Measurements from ENCODE around the gene GALK2. TPM values are rescaled to one million over a fixed set of nuclear protein-coding genes. Genes with fewer than 3 reads are reported as not detected.

GALK2 gene
- total and polyA plus RNA-seq, 2 experiments from 2014 or later = 25.3 to 31.4 TPM

DNA sequence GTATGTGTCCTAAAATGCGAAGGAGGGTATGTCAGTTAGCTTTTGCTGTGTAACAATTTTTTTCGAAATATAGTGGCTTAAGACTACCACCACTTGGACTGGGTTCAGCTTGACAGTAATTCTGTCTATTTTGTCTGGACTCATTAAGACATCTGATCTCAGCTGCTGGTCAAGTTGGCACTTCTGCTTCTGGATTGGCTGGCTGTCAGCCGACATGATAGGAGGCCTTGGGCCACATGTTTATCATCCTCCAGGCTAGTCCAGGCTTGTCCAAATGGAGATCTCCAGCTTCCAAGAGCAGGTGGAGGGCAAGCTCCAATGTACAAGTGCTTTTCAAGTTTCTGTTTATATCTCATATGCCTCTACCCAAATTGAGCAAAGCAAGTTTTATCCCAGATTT is 95.9 kb downstream of the GALK2 start:
- no peak overlapping the region for H2AFZ ChIP-seq
- 95% methylated on average over 3 of the region's 3 CpGs for WGBS (ENCODE audit: low lambda C conversion rate, missing lambda C conversion rate)
- no peak overlapping the region for H3K4me2 ChIP-seq
- no peaks in the 10 kb centered on the region for H3K27me3 ChIP-seq
- H3K79me2 ChIP-seq = no peaks in the 10 kb centered on the region
- H3K36me3 ChIP-seq (replicated peaks; ENCODE audit: insufficient read depth, low read depth) = no peaks in the 10 kb centered on the region
- DNase-seq (ENCODE audit: low spot score) = no peak
- no peaks in the 10 kb centered on the region for H3K9me2 ChIP-seq (replicated peaks; ENCODE audit: insufficient read depth)
- no peak overlapping the region for H3K27ac ChIP-seq
- H3K9me3 ChIP-seq (ENCODE audit: low read depth) = no peaks in the 10 kb centered on the region
- H3K4me3 ChIP-seq = no peak overlapping the region
- no peaks in the 10 kb centered on the region for H4K20me1 ChIP-seq (ENCODE audit: insufficient read depth, poor library complexity, severe bottlenecking)
- TF ChIP-seq EZH2 (IDR thresholded peaks at IDR 0.05; ENCODE audit: borderline replicate concordance) (no peak), EZH2phosphoT487 (IDR thresholded peaks at IDR 0.05; ENCODE audit: low read depth, severe bottlenecking, unreplicated experiment) (no peak)
- TF ChIP-seq, protein P1, sequence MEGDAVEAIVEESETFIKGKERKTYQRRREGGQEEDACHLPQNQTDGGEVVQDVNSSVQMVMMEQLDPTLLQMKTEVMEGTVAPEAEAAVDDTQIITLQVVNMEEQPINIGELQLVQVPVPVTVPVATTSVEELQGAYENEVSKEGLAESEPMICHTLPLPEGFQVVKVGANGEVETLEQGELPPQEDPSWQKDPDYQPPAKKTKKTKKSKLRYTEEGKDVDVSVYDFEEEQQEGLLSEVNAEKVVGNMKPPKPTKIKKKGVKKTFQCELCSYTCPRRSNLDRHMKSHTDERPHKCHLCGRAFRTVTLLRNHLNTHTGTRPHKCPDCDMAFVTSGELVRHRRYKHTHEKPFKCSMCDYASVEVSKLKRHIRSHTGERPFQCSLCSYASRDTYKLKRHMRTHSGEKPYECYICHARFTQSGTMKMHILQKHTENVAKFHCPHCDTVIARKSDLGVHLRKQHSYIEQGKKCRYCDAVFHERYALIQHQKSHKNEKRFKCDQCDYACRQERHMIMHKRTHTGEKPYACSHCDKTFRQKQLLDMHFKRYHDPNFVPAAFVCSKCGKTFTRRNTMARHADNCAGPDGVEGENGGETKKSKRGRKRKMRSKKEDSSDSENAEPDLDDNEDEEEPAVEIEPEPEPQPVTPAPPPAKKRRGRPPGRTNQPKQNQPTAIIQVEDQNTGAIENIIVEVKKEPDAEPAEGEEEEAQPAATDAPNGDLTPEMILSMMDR (IDR thresholded peaks at IDR 0.05; ENCODE audit: poor library complexity) = no peak
- no peaks in the 10 kb centered on the region for H3K4me1 ChIP-seq (ENCODE audit: insufficient read depth)

DNA sequence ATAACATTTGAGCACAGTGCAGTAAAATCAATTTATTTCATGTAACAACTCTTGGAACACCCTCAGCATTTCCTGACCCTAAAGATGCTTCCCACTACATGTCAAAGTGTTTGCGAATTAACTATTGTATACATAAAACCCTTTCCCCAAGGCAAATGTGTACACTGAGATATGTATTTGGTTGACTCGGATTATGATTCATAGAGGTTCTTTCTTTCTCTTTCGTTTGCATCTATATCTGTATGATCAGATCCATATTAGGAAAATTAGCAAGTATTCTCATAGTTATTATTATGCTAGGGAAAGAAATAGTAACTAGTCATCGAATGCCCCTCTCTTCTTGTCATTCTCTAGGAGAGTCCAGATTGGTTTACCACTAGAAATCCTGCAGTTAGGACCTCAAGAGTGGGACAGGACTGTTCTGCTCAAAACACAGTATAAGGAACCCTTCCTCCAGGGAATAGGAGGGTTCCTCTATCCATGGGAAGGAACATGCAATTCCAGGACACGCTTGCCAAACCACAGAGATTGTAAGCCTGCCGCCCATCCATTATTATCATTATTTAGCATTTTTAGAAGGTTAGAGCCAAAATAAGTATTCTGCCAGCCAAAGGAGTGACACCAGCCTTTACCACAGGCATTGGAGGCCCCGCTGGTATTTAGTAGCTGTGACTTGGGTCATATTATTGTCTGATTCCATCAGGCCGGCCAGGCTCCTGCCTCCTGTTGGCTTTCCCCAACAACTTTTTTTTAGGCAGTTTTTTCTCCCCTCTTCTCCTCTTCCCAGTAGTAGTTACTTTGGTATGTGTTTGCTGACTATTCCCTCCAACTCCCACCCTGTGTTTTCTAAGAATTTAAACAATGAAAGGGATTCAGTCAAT is 100.7 kb downstream of the GALK2 start:
- Histone ChIP-seq H3K27ac (no peak overlapping the region), H4K20me1 (ENCODE audit: insufficient read depth, poor library complexity, severe bottlenecking) (no peaks in the 10 kb centered on the region), H3K9me2 (replicated peaks; ENCODE audit: insufficient read depth) (no peaks in the 10 kb centered on the region), H2AFZ (no peak overlapping the region), H3K4me2 (no peak overlapping the region), H3K36me3 (replicated peaks; ENCODE audit: insufficient read depth, low read depth) (no peaks in the 10 kb centered on the region), H3K27me3 (no peaks in the 10 kb centered on the region), H3K4me3 (no peak overlapping the region), H3K79me2 (no peaks in the 10 kb centered on the region), H3K9me3 (ENCODE audit: low read depth) (no peaks in the 10 kb centered on the region), H3K4me1 (ENCODE audit: insufficient read depth) (no peaks in the 10 kb centered on the region)
- DNase-seq (ENCODE audit: low spot score) = no peak
- TF ChIP-seq EZH2 (IDR thresholded peaks at IDR 0.05; ENCODE audit: borderline replicate concordance) (no peak), EZH2phosphoT487 (IDR thresholded peaks at IDR 0.05; ENCODE audit: low read depth, severe bottlenecking, unreplicated experiment) (no peak)
- TF ChIP-seq, protein P1 (IDR thresholded peaks at IDR 0.05; ENCODE audit: poor library complexity) = no peak
- 88% methylated on average over 8 of the region's 8 CpGs for WGBS (ENCODE audit: low lambda C conversion rate, missing lambda C conversion rate)

DNA sequence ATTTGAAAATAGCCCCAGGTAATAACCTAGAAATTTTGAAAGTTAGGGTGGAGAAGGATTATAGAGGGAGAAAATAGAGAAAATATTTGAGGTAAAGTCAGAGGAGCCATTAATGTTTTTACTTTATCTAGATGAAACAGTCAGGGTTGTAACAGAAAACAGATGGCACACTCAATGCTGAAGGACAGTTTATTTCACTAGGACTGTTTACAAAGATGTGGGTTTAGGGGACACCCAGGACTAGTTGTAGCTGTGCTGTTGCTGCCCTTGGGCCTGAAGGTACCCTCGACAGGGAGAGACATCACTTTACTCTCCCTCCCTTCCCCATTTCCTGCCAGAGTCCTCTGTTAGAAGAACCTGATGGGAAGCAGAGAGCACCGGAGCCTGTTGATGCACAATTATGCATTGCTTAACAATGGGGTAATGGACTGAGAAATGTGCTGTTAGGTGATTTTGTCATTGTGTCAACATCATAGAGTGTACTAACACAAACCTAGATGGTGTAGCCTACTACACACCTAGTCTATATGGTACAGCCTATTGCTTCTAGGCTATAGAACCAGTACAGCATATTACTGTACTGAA is 103.8 kb downstream of the GALK2 start:
- Histone ChIP-seq H3K9me2 (replicated peaks; ENCODE audit: insufficient read depth) (no peaks in the 10 kb centered on the region), H3K4me3 (no peak overlapping the region), H3K79me2 (no peaks in the 10 kb centered on the region), H3K27ac (peak overlapping the region; percentile 2), H3K4me1 (ENCODE audit: insufficient read depth) (no peaks in the 10 kb centered on the region), H3K36me3 (replicated peaks; ENCODE audit: insufficient read depth, low read depth) (no peaks in the 10 kb centered on the region), H4K20me1 (ENCODE audit: insufficient read depth, poor library complexity, severe bottlenecking) (no peaks in the 10 kb centered on the region), H2AFZ (no peak overlapping the region), H3K27me3 (no peaks in the 10 kb centered on the region), H3K9me3 (ENCODE audit: low read depth) (no peaks in the 10 kb centered on the region), H3K4me2 (no peak overlapping the region)
- no peak for TF ChIP-seq EZH2phosphoT487 (IDR thresholded peaks at IDR 0.05; ENCODE audit: low read depth, severe bottlenecking, unreplicated experiment)
- TF ChIP-seq, protein P1 (IDR thresholded peaks at IDR 0.05; ENCODE audit: poor library complexity) = no peak
- TF ChIP-seq EZH2 (IDR thresholded peaks at IDR 0.05; ENCODE audit: borderline replicate concordance) = no peak
- DNase-seq (ENCODE audit: low spot score) = no peak
- 40% methylated on average over 2 of the region's 2 CpGs for WGBS (ENCODE audit: low lambda C conversion rate, missing lambda C conversion rate)

All from hepatocyte (in vitro differentiated cells).